Measurements from ENCODE around the gene PSMB2.

PSMB2 gene

GRCh38 chr1:35558374-35559316 is 82.7 kb downstream of the PSMB2 start:
- H3K36me3 ChIP-seq (ENCODE audit: control insufficient read depth, insufficient read depth, low read length) = peaks cover 2% of the 10 kb centered on the region
- no peaks in the 10 kb centered on the region for H3K27me3 ChIP-seq (replicated peaks; ENCODE audit: control insufficient read depth, insufficient read depth, low read length, poor library complexity, severe bottlenecking)
- no peaks in the 10 kb centered on the region for H3K9me3 ChIP-seq (ENCODE audit: control insufficient read depth, low read length)
- H3K4me1 ChIP-seq (ENCODE audit: control insufficient read depth, insufficient read depth, low read length, poor library complexity, severe bottlenecking) = peaks cover 25% of the 10 kb centered on the region
- H3K4me3 ChIP-seq (ENCODE audit: insufficient read depth, low read depth, low read length, poor library complexity, severe bottlenecking) = peak overlapping the region; percentile 97
- H3K27ac ChIP-seq (ENCODE audit: insufficient read depth, low read length, poor library complexity, severe bottlenecking) = peak overlapping the region; percentile 85
- peak in 1 of 3 donors; percentile 23 for DNase-seq

GRCh38 chr1:35557611-35558373 is 83.5 kb downstream of the PSMB2 start, which contains the start of gene NCDN:
NCDN (plus strand) TSS chr1:35557799; CDS start chr1:35558191, 392 bp downstream.
- no peaks in the 10 kb centered on the region for H3K9me3 ChIP-seq (ENCODE audit: control insufficient read depth, low read length)
- H3K4me3 ChIP-seq (ENCODE audit: insufficient read depth, low read depth, low read length, poor library complexity, severe bottlenecking) = peak within 1 kb of the TSS; percentile 97
- H3K27me3 ChIP-seq (replicated peaks; ENCODE audit: control insufficient read depth, insufficient read depth, low read length, poor library complexity, severe bottlenecking) = no peaks in the 10 kb centered on the region
- peak within 1 kb of the TSS; percentile 85 for H3K27ac ChIP-seq (ENCODE audit: insufficient read depth, low read length, poor library complexity, severe bottlenecking)
- peaks cover 25% of the 10 kb centered on the region for H3K4me1 ChIP-seq (ENCODE audit: control insufficient read depth, insufficient read depth, low read length, poor library complexity, severe bottlenecking)
- H3K36me3 ChIP-seq (ENCODE audit: control insufficient read depth, insufficient read depth, low read length) = peaks cover 8% of the 10 kb centered on the region
- peak; percentile 88 to 94 (median 91) for DNase-seq

- no peak for DNase-seq
- H3K9me3 ChIP-seq (ENCODE audit: control insufficient read depth, low read length) = no peaks in the 10 kb centered on the region
- H3K27me3 ChIP-seq (replicated peaks; ENCODE audit: control insufficient read depth, insufficient read depth, low read length, poor library complexity, severe bottlenecking) = no peaks in the 10 kb centered on the region
- peak within 1 kb of the TSS; percentile 97 for H3K4me3 ChIP-seq (ENCODE audit: insufficient read depth, low read depth, low read length, poor library complexity, severe bottlenecking)
- peak within 1 kb of the TSS; percentile 85 for H3K27ac ChIP-seq (ENCODE audit: insufficient read depth, low read length, poor library complexity, severe bottlenecking)
- H3K36me3 ChIP-seq (ENCODE audit: control insufficient read depth, insufficient read depth, low read length) = peaks cover 14% of the 10 kb centered on the region
- peaks cover 25% of the 10 kb centered on the region for H3K4me1 ChIP-seq (ENCODE audit: control insufficient read depth, insufficient read depth, low read length, poor library complexity, severe bottlenecking)
Measured at GRCh38 chr1:35557118-35557610, 84.2 kb downstream of the PSMB2 start, which contains the start of gene KIAA0319L. KIAA0319L (minus strand) TSS chr1:35557403; CDS start chr1:35554491, 2,912 bp downstream.

- Histone ChIP-seq H3K4me3 (ENCODE audit: insufficient read depth, low read depth, low read length, poor library complexity, severe bottlenecking) (peak overlapping the region; percentile 97), H3K36me3 (ENCODE audit: control insufficient read depth, insufficient read depth, low read length) (peaks cover 18% of the 10 kb centered on the region), H3K27me3 (replicated peaks; ENCODE audit: control insufficient read depth, insufficient read depth, low read length, poor library complexity, severe bottlenecking) (no peaks in the 10 kb centered on the region), H3K9me3 (ENCODE audit: control insufficient read depth, low read length) (no peaks in the 10 kb centered on the region), H3K27ac (ENCODE audit: insufficient read depth, low read length, poor library complexity, severe bottlenecking) (peak overlapping the region; percentile 85), H3K4me1 (ENCODE audit: control insufficient read depth, insufficient read depth, low read length, poor library complexity, severe bottlenecking) (peaks cover 25% of the 10 kb centered on the region)
- DNase-seq = no peak
Measured at GRCh38 chr1:35556484-35557117, 84.7 kb downstream of the PSMB2 start.

GRCh38 chr1:35555601-35556477 is 85.5 kb downstream of the PSMB2 start:
- Histone ChIP-seq H3K27ac (ENCODE audit: insufficient read depth, low read length, poor library complexity, severe bottlenecking) (no peak overlapping the region), H3K4me1 (ENCODE audit: control insufficient read depth, insufficient read depth, low read length, poor library complexity, severe bottlenecking) (peaks cover 25% of the 10 kb centered on the region), H3K9me3 (ENCODE audit: control insufficient read depth, low read length) (no peaks in the 10 kb centered on the region), H3K27me3 (replicated peaks; ENCODE audit: control insufficient read depth, insufficient read depth, low read length, poor library complexity, severe bottlenecking) (no peaks in the 10 kb centered on the region), H3K36me3 (ENCODE audit: control insufficient read depth, insufficient read depth, low read length) (peaks cover 18% of the 10 kb centered on the region), H3K4me3 (ENCODE audit: insufficient read depth, low read depth, low read length, poor library complexity, severe bottlenecking) (no peak overlapping the region)
- DNase-seq = no peak

GRCh38 chr1:35555212-35555584 is 86.1 kb downstream of the PSMB2 start:
- H3K4me1 ChIP-seq (ENCODE audit: control insufficient read depth, insufficient read depth, low read length, poor library complexity, severe bottlenecking) = peaks cover 25% of the 10 kb centered on the region

GRCh38 chr1:35554266-35555211 is 86.8 kb downstream of the PSMB2 start:
- no peaks in the 10 kb centered on the region for H3K9me3 ChIP-seq (ENCODE audit: control insufficient read depth, low read length)
- H3K27me3 ChIP-seq (replicated peaks; ENCODE audit: control insufficient read depth, insufficient read depth, low read length, poor library complexity, severe bottlenecking) = no peaks in the 10 kb centered on the region
- DNase-seq = no peak
- H3K4me3 ChIP-seq (ENCODE audit: insufficient read depth, low read depth, low read length, poor library complexity, severe bottlenecking) = no peak overlapping the region
- H3K4me1 ChIP-seq (ENCODE audit: control insufficient read depth, insufficient read depth, low read length, poor library complexity, severe bottlenecking) = peaks cover 23% of the 10 kb centered on the region
- H3K36me3 ChIP-seq (ENCODE audit: control insufficient read depth, insufficient read depth, low read length) = peaks cover 18% of the 10 kb centered on the region
- H3K27ac ChIP-seq (ENCODE audit: insufficient read depth, low read length, poor library complexity, severe bottlenecking) = no peak overlapping the region

More at GRCh38 chr1:35555212-35555584, 86.1 kb downstream of the PSMB2 start:
- DNase-seq = no peak
- no peaks in the 10 kb centered on the region for H3K27me3 ChIP-seq (replicated peaks; ENCODE audit: control insufficient read depth, insufficient read depth, low read length, poor library complexity, severe bottlenecking)
- no peak overlapping the region for H3K27ac ChIP-seq (ENCODE audit: insufficient read depth, low read length, poor library complexity, severe bottlenecking)
- H3K9me3 ChIP-seq (ENCODE audit: control insufficient read depth, low read length) = no peaks in the 10 kb centered on the region
- H3K4me3 ChIP-seq (ENCODE audit: insufficient read depth, low read depth, low read length, poor library complexity, severe bottlenecking) = no peak overlapping the region
- H3K36me3 ChIP-seq (ENCODE audit: control insufficient read depth, insufficient read depth, low read length) = peaks cover 18% of the 10 kb centered on the region

GRCh38 chr1:35553851-35554250 is 87.5 kb downstream of the PSMB2 start:
- Histone ChIP-seq H3K27me3 (replicated peaks; ENCODE audit: control insufficient read depth, insufficient read depth, low read length, poor library complexity, severe bottlenecking) (no peaks in the 10 kb centered on the region), H3K36me3 (ENCODE audit: control insufficient read depth, insufficient read depth, low read length) (peaks cover 18% of the 10 kb centered on the region), H3K27ac (ENCODE audit: insufficient read depth, low read length, poor library complexity, severe bottlenecking) (no peak overlapping the region), H3K4me3 (ENCODE audit: insufficient read depth, low read depth, low read length, poor library complexity, severe bottlenecking) (no peak overlapping the region), H3K9me3 (ENCODE audit: control insufficient read depth, low read length) (no peaks in the 10 kb centered on the region), H3K4me1 (ENCODE audit: control insufficient read depth, insufficient read depth, low read length, poor library complexity, severe bottlenecking) (peaks cover 16% of the 10 kb centered on the region)
- DNase-seq = no peak

Measured in effector memory CD4-positive, alpha-beta T cell (primary cell).